EL (cell line): ENCODE data around the gene COL19A1.

ENCODE experiments used
- DNase-seq: peaks from one replicate; pipeline ENCODE4 v3.0.0-alpha.2; 2016

COL19A1 gene

GRCh38 chr6:70072540-70073179 is 206.3 kb downstream of the COL19A1 start:
- DNase-seq, result no peak

- DNase-seq, result no peak
Measured at GRCh38 chr6:70073637-70074036, 207.3 kb downstream of the COL19A1 start.

GRCh38 chr6:70079241-70079640 is 212.9 kb downstream of the COL19A1 start:
- DNase-seq, result no peak

- DNase-seq, result no peak
Measured at GRCh38 chr6:70080443-70081070, 214.2 kb downstream of the COL19A1 start.

- DNase-seq, result no peak
Measured at GRCh38 chr6:70082830-70083229, 216.5 kb downstream of the COL19A1 start.

GRCh38 chr6:70086806-70087205 is 220.4 kb downstream of the COL19A1 start:
- no peak for DNase-seq

GRCh38 chr6:70094156-70094555 is 227.8 kb downstream of the COL19A1 start:
- no peak for DNase-seq

- DNase-seq, result no peak
Measured at GRCh38 chr6:70099732-70100131, 233.4 kb downstream of the COL19A1 start.

- no peak for DNase-seq
Measured at GRCh38 chr6:70103798-70104197, 237.4 kb downstream of the COL19A1 start.

- DNase-seq, result peak; percentile 29
Measured at GRCh38 chr6:70107852-70108629, 241.7 kb downstream of the COL19A1 start.

GRCh38 chr6:70110126-70111022 is 244.0 kb downstream of the COL19A1 start:
- DNase-seq, result no peak

GRCh38 chr6:70111737-70112136 is 245.4 kb downstream of the COL19A1 start:
- DNase-seq, result no peak

- no peak for DNase-seq
Measured at GRCh38 chr6:70112716-70113115, 246.4 kb downstream of the COL19A1 start.

GRCh38 chr6:70113171-70113570 is 246.8 kb downstream of the COL19A1 start:
- DNase-seq, result no peak

- DNase-seq, result no peak
Measured at GRCh38 chr6:70118670-70119069, 252.3 kb downstream of the COL19A1 start.

GRCh38 chr6:70119218-70119835 is 253.0 kb downstream of the COL19A1 start:
- no peak for DNase-seq

GRCh38 chr6:70124443-70124842 is 258.1 kb downstream of the COL19A1 start:
- no peak for DNase-seq

- peak; percentile 18 for DNase-seq
Measured at GRCh38 chr6:70124882-70125545, 258.7 kb downstream of the COL19A1 start.

- DNase-seq, result no peak
Measured at GRCh38 chr6:70125602-70126001, 259.2 kb downstream of the COL19A1 start.

- DNase-seq, result no peak
Measured at GRCh38 chr6:70129341-70129740, 263.0 kb downstream of the COL19A1 start.

- DNase-seq, result no peak
Measured at GRCh38 chr6:70130865-70131264, 264.5 kb downstream of the COL19A1 start.

- DNase-seq, result no peak
Measured at GRCh38 chr6:70131528-70131927, 265.2 kb downstream of the COL19A1 start.
